Activated naive CD4-positive, alpha-beta T cell treated with anti-CD3 and anti-CD28 coated beads for 36 hours (primary cell): Measurements from ENCODE around the gene BICRAL. TPM values are rescaled to one million over a fixed set of nuclear protein-coding genes. Genes with fewer than 3 reads are reported as not detected.
"Not testable (repeated sequence)": the region's sequence is repeated elsewhere in the genome, so short reads cannot be mapped to it uniquely, and the experiment has no call there.

Experiments used
- CTCF ChIA-PET: fragments of 350-600 bp; sonication (Branson Sonifier 250); formaldehyde crosslinking; loops from one replicate; lab custom pipeline; 2021; ENCODE audit warnings: antibody characterized with exemption; lab: Charles Lee
- DNase-seq: peaks from one replicate; pipeline ENCODE4 v3.0.0-alpha.2; 2020
- H3K27ac Mint-ChIP-seq: one replicate; pipeline ENCODE4 v1.8.0; 2021; ENCODE audit warnings: mild to moderate bottlenecking, mixed read lengths
- H3K27me3 Mint-ChIP-seq: one replicate; pipeline ENCODE4 v1.8.0; 2021; ENCODE audit warnings: low read depth, mixed read lengths
- H3K36me3 Mint-ChIP-seq: one replicate; pipeline ENCODE4 v1.8.0; 2021; ENCODE audit warnings: low read depth, mixed read lengths
- H3K4me1 Mint-ChIP-seq: one replicate; pipeline ENCODE4 v1.8.0; 2021; ENCODE audit warnings: low read depth, mixed read lengths
- H3K4me3 Mint-ChIP-seq: one replicate; pipeline ENCODE4 v1.8.0; 2021; ENCODE audit warnings: mild to moderate bottlenecking, moderate library complexity, mixed read lengths
- H3K9me3 Mint-ChIP-seq: one replicate; pipeline ENCODE4 v1.8.0; 2021; ENCODE audit warnings: mixed read lengths
- intact Hi-C: fragments of 100-400 bp; cut with micrococcal nuclease; formaldehyde crosslinking; loops from one replicate; pipeline ENCODE4 v1.15.1; 2023
- total RNA-seq, 2 experiments: library from RNA; stranded (reverse); gene quantifications; one replicate each; pipeline ENCODE4 v1.2.3, GENCODE V29; 2021

Gene BICRAL
- total RNA-seq, 2 experiments from 2014 or later = 7.8 to 7.9 TPM

DNA sequence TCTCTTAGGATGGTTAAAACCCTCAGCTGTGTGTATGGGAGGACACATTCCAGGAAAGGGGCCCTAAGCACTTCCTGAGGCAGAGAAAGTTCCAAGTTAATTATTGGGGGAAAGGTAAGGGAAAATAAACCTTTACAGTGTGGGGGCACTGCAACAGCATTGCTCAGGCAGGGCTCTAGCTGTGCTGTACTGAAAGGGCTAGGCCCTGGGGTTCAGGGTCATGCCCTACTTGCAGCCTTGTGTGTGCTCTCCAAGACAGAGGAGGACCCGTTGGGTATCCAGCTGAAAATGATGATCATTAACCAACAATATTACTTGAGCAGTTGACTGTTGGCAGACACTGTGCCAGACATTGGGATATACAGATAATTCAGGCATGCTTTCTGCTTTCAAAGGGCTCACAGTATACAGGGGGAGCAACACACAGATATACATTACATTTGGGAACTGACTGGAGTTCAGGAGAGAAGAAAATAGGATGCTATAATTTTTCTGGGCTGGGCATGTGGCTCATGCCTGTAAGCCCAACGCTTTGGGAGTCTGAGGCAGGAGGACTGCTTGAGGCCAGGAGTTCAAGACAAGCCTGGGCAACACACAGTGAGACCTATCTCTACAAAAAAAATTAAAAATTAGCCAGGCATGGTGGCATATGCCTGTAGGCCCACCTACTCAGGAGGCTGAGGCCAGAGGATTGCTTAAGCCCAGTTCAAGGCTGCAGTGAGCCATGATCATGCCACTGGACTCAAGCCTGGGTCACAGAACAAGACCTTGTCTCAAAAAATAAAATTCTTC is 88.5 kb downstream of the BICRAL start:
- intact Hi-C loops = no loop called here
- Mint-ChIP-seq H3K36me3 (no peaks in the 10 kb centered on the region), H3K4me3 (no peak overlapping the region), H3K27me3 (no peaks in the 10 kb centered on the region), H3K4me1 (no peaks in the 10 kb centered on the region), H3K9me3 (no peaks in the 10 kb centered on the region), H3K27ac (peak overlapping the region; percentile 66)
- CTCF ChIA-PET = no interaction called here
- no peak for DNase-seq

DNA sequence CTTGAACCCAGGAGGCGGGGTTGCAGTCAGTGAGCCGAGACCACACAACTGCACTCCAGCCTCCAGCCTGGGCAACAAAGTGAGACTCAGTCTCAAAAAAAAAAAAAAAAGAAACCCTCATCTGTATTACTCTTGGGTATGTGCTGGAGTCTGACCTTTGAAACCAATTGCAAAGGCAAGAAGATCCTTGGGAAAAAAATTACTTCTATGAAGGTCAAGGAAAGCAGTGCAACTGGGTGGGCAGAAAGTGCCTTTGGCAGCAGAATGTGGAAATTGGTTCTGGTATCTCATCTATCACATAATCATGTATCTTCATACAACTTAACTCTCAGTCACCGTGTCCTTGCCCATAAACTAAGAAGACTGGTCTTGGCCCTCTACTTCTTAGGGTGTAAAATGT is 89.9 kb downstream of the BICRAL start:
- CTCF ChIA-PET = interaction anchor here (0.7 kb wide), 1 partner anchor 191 kb away, joined by 3 read pairs; no protein-coding TSS in a partner anchor
- intact Hi-C loops = no loop called here
- no peaks in the 10 kb centered on the region for H3K36me3 Mint-ChIP-seq
- H3K27me3 Mint-ChIP-seq = no peaks in the 10 kb centered on the region
- H3K4me1 Mint-ChIP-seq = no peaks in the 10 kb centered on the region
- H3K9me3 Mint-ChIP-seq = no peaks in the 10 kb centered on the region
- H3K4me3 Mint-ChIP-seq = no peak overlapping the region
- no peak for DNase-seq
- no peak overlapping the region for H3K27ac Mint-ChIP-seq

DNA sequence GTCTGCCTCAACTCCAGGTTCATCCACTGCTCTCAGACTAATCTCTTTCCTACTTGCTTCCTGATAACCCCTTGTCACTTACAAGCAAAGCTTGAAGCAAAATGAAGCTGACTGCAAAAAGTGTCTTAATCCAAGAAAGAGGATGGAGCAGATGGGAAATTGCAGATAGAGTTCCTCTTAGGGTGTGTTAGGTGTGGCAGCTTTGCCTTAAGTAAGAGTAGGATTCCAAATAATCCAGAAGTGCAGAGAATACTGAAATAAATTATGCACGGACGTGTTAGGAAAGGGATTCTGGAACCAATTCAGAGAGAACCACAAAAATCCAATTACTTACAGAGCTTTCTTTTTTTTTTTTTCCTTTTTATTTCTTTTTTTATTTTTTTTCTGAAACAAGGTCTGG is 91.5 kb downstream of the BICRAL start:
- Mint-ChIP-seq H3K4me3 (no peak overlapping the region), H3K27ac (no peak overlapping the region), H3K4me1 (no peaks in the 10 kb centered on the region), H3K27me3 (no peaks in the 10 kb centered on the region), H3K36me3 (no peaks in the 10 kb centered on the region), H3K9me3 (no peaks in the 10 kb centered on the region)
- DNase-seq = no peak
- intact Hi-C loops = no loop called here
- CTCF ChIA-PET = interaction anchor here (0.8 kb wide), 1 partner anchor 9 kb away, joined by 4 read pairs; no protein-coding TSS in a partner anchor

DNA sequence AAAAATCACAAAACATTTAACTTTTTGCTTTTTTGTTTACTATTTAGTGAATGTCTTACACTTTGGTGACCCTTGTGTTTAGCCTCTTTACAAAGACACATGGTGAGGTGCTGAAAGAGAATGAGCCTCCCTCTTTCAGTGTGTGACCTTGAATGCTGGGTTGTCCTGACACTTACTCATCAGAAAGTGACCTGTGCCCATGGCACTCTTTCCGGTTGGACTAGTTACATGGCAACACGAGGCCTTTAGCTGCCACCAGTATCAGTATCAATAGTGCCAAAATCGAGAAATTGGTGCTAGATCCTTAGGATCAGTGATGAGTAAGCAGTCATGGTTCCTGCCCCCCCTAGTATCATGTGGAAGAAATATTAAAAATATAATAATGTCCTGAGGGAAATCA is 95.8 kb downstream of the BICRAL start:
- intact Hi-C loops = loop anchor here (1.0 to 5.0 kb wide), 3 partner anchors 216 to 661 kb away; partner anchors contain the start of gene MRPS10
- Mint-ChIP-seq H3K4me1 (peaks cover 6% of the 10 kb centered on the region), H3K27me3 (no peaks in the 10 kb centered on the region), H3K36me3 (peaks cover 16% of the 10 kb centered on the region), H3K9me3 (no peaks in the 10 kb centered on the region), H3K27ac (no peak overlapping the region), H3K4me3 (no peak overlapping the region)
- no peak for DNase-seq
- CTCF ChIA-PET = interaction anchor here (0.7 to 4.5 kb wide), 10 partner anchors 25 to 215 kb away, joined by 3 to 53 read pairs (median 4); no protein-coding TSS in a partner anchor

DNA sequence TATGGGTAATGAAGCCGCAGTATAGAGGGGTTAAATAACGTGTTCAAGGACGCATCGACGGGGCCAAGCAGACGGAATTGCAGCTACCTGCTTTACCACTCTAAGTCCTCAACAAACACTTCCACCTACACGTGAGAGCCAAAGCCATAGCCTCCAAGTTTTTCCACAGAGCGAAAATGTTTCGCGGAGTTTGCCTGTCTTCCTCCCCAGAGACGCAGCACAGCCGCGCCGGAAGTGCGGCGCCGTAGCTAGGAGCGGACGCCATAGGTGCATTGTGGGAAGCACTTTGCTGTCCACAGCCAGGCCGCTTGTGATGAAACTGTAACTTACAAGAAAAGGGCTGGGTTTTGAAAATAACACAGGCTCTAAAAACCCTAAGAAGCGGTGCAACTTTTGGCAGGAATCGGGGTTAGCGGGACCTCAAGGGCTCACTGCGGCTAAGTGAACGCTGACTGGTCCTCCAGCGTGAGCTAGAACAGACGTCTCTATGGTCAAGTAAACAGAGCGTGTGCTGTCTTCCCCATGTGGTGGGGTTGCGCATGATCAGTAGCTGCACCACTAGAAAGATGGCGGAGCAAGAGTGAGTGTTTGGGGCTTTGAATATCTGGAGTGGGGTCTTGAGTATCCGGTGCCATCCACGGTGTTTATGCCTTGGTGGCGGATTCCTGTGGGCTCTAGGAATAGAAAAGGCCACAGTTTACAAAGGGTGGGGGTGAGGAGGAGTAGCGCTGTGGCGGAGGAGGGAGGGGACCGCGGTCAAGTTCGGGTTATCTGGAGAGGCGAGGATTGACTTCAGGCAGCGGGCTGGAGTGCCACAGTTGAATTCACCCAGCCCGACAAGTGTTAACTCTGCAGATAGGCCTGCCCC is 97.8 kb downstream of the BICRAL start, which contains the start of gene RPL7L1:
Gene RPL7L1 (plus strand): TSS at position 245 of the 868 bp plus-strand sequence. CDS start 295 bp downstream, at position 540.
- H3K27ac Mint-ChIP-seq = peak within 1 kb of the TSS; percentile 99
- H3K4me3 Mint-ChIP-seq = peak within 1 kb of the TSS; percentile 98
- peak; percentile 87 for DNase-seq
- intact Hi-C loops = loop anchor here (1.0 to 5.0 kb wide), 8 partner anchors 11 to 663 kb away; partner anchors contain the start of genes MRPS10 and TBCC
- CTCF ChIA-PET = interaction anchor here (0.6 to 4.5 kb wide), 4 partner anchors 38 to 217 kb away, joined by 3 to 53 read pairs (median 4); no protein-coding TSS in a partner anchor
- H3K36me3 Mint-ChIP-seq = peaks cover 32% of the 10 kb centered on the region
- no peaks in the 10 kb centered on the region for H3K27me3 Mint-ChIP-seq
- no peaks in the 10 kb centered on the region for H3K9me3 Mint-ChIP-seq
- peaks cover 23% of the 10 kb centered on the region for H3K4me1 Mint-ChIP-seq

DNA sequence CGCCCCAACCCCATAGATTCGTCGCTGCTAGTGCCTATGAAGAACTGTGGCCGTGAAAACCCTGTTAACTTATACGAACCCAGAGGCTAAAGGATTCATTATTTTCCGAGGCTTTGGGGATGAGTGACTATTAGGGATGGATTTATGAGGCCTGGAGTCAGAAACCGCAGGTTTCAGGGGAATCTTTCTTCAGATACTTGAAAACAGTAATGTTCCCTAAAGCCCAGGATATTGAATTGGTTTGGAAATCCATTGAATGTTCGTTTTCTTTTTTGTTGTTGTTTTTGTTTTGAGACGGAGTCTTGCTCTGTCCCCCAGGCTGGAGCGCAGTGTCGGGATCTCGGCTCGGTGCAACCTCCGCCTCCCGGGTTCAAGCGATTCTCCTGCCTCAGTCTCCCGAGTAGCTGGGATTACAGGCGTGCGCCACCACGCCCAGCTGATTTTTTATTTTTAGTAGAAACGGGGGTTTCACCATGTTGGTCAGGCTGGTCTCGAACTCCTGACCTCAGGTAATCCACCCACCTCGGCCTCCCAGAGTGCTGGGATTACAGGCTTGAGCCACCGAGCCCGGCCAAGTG is 98.5 kb downstream of the BICRAL start:
- H3K4me1 Mint-ChIP-seq = peaks cover 26% of the 10 kb centered on the region
- peaks cover 39% of the 10 kb centered on the region for H3K36me3 Mint-ChIP-seq
- H3K9me3 Mint-ChIP-seq, intact Hi-C loops, H3K27me3 Mint-ChIP-seq, DNase-seq: not testable (repeated sequence)
- CTCF ChIA-PET = interaction anchor here (0.6 to 4.5 kb wide), 5 partner anchors 21 to 311 kb away, joined by 3 to 53 read pairs (median 3); no protein-coding TSS in a partner anchor
- H3K4me3 Mint-ChIP-seq = peak overlapping the region; percentile 98
- peak overlapping the region; percentile 99 for H3K27ac Mint-ChIP-seq

DNA sequence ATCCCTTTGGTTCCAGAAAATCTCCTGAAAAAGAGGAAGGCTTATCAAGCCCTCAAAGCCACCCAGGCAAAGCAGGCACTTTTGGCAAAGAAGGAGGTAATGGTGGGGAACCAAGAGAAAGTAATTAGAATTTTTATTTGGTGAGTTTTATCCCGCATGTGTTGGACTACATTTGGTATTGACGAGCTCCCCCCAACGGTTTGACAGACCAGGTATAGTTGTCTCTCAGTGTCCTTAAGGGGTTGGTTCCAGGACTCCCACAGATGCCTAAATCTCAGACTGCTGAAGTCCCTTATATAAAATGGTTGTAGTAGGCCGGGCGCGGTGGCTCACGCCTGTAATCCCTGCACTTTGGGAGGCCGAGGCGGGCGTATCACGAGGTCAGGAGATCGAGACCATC is 99.0 kb downstream of the BICRAL start:
- H3K9me3 Mint-ChIP-seq, H3K27me3 Mint-ChIP-seq, intact Hi-C loops, DNase-seq: not testable (repeated sequence)
- H3K27ac Mint-ChIP-seq = peak overlapping the region; percentile 99
- H3K4me1 Mint-ChIP-seq = peaks cover 29% of the 10 kb centered on the region
- CTCF ChIA-PET = interaction anchor here (0.6 to 1.1 kb wide), 5 partner anchors 20 to 311 kb away, joined by 3 to 5 read pairs (median 3); no protein-coding TSS in a partner anchor
- peaks cover 43% of the 10 kb centered on the region for H3K36me3 Mint-ChIP-seq
- peak overlapping the region; percentile 98 for H3K4me3 Mint-ChIP-seq

DNA sequence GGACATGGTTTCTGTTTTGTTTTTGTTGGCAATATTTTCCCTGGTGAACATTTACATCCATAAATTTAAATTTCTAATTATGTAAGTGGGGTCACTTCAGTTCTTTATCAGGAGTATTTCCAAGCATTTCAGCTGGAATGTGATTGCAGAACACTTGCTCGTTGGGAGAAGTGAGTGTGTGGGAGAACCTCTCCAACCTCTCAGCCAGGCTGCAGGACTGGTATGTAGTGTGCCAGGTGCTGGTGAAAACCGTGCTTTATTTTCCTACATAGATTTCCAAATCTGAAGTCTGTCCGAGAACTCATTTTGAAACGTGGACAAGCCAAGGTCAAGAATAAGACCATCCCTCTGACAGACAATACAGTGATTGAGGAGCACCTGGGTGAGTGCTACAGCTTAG is 103.8 kb downstream of the BICRAL start:
- H3K27me3 Mint-ChIP-seq = no peaks in the 10 kb centered on the region
- peaks cover 53% of the 10 kb centered on the region for H3K36me3 Mint-ChIP-seq
- CTCF ChIA-PET = interaction anchor here (1.0 kb wide), 1 partner anchor 225 kb away, joined by 5 read pairs; no protein-coding TSS in a partner anchor
- H3K9me3 Mint-ChIP-seq = no peaks in the 10 kb centered on the region
- H3K27ac Mint-ChIP-seq = no peak overlapping the region
- DNase-seq = no peak
- H3K4me1 Mint-ChIP-seq = peaks cover 53% of the 10 kb centered on the region
- intact Hi-C loops = no loop called here
- H3K4me3 Mint-ChIP-seq = no peak overlapping the region

DNA sequence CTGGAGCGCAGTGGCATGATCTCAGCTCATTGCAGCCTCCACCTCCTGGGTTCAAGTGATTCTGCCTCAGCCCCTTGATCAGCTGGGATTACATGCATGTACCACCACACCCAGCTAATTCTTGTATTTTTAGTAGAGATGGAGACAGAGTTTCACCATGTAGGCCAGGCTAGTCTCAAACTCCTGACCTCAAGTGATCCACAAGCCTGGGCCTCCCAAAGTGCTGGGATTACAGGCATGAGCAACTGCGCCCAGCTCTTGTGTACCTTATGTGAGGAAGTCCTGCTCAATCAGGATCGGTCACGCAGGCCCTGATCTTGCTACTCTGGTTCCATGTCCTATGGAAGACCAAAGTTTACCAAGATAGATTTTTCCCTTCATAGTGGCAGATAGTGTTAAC is 106.3 kb downstream of the BICRAL start:
- H3K4me3 Mint-ChIP-seq, DNase-seq, H3K9me3 Mint-ChIP-seq, H3K27me3 Mint-ChIP-seq, CTCF ChIA-PET, intact Hi-C loops: not testable (repeated sequence)
- Mint-ChIP-seq H3K36me3 (peaks cover 43% of the 10 kb centered on the region), H3K4me1 (peaks cover 48% of the 10 kb centered on the region), H3K27ac (peak overlapping the region; percentile 53)

DNA sequence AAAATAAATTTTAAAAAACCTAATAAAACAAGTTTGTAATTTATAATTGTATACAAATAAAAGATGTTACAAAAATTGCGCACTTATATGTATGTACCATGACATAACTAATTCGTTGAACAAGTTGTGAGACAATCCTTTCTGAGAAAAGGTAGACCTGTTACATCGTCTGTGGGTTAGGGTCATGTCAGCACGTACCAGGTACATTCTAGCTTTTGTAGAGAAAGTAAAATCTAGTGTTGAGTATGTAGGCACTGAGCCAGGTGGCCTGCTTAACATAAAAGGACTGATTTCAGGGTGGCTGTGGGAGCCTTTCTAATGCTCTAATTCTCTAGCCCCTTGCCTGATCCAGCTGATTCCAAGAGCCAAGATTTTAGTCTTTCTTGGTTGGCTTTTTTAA is 108.0 kb downstream of the BICRAL start:
- peaks cover 29% of the 10 kb centered on the region for H3K36me3 Mint-ChIP-seq
- H3K4me3 Mint-ChIP-seq = peak overlapping the region; percentile 82
- no peaks in the 10 kb centered on the region for H3K27me3 Mint-ChIP-seq
- intact Hi-C loops = loop anchor here (1.0 to 5.0 kb wide), 6 partner anchors 11 to 673 kb away; partner anchors contain the start of genes CNPY3, MRPS10, RPL7L1 and TBCC
- no peaks in the 10 kb centered on the region for H3K9me3 Mint-ChIP-seq
- peaks cover 33% of the 10 kb centered on the region for H3K4me1 Mint-ChIP-seq
- CTCF ChIA-PET = interaction anchor here (0.9 to 1.2 kb wide), 2 partner anchors 42 to 675 kb away, joined by 3 read pairs; no protein-coding TSS in a partner anchor
- peak overlapping the region; percentile 95 for H3K27ac Mint-ChIP-seq
- DNase-seq = peak; percentile 43
